Activated naive CD4-positive, alpha-beta T cell treated with anti-CD3 and anti-CD28 coated beads for 36 hours (primary cell): Measurements from ENCODE around the gene SPEM3. TPM values are rescaled to one million over a fixed set of nuclear protein-coding genes. Genes with fewer than 3 reads are reported as not detected.

Experiments
- CTCF ChIA-PET: fragments of 350-600 bp; sonication (Branson Sonifier 250); formaldehyde crosslinking; loops from one replicate; lab custom pipeline; 2021; ENCODE audit warnings: antibody characterized with exemption; lab: Charles Lee
- DNase-seq: peaks from one replicate; pipeline ENCODE4 v3.0.0-alpha.2; 2020
- H3K27ac Mint-ChIP-seq: one replicate; pipeline ENCODE4 v1.8.0; 2021; ENCODE audit warnings: mild to moderate bottlenecking, mixed read lengths
- H3K27me3 Mint-ChIP-seq: one replicate; pipeline ENCODE4 v1.8.0; 2021; ENCODE audit warnings: low read depth, mixed read lengths
- H3K36me3 Mint-ChIP-seq: one replicate; pipeline ENCODE4 v1.8.0; 2021; ENCODE audit warnings: low read depth, mixed read lengths
- H3K4me1 Mint-ChIP-seq: one replicate; pipeline ENCODE4 v1.8.0; 2021; ENCODE audit warnings: low read depth, mixed read lengths
- H3K4me3 Mint-ChIP-seq: one replicate; pipeline ENCODE4 v1.8.0; 2021; ENCODE audit warnings: mild to moderate bottlenecking, moderate library complexity, mixed read lengths
- H3K9me3 Mint-ChIP-seq: one replicate; pipeline ENCODE4 v1.8.0; 2021; ENCODE audit warnings: mixed read lengths
- intact Hi-C: fragments of 100-400 bp; cut with micrococcal nuclease; formaldehyde crosslinking; loops from one replicate; pipeline ENCODE4 v1.15.1; 2023
- total RNA-seq, 2 experiments: library from RNA; stranded (reverse); gene quantifications; one replicate each; pipeline ENCODE4 v1.2.3, GENCODE V29; 2021

The SPEM3 gene
- total RNA-seq, 2 experiments from 2014 or later, result not detected

DNA sequence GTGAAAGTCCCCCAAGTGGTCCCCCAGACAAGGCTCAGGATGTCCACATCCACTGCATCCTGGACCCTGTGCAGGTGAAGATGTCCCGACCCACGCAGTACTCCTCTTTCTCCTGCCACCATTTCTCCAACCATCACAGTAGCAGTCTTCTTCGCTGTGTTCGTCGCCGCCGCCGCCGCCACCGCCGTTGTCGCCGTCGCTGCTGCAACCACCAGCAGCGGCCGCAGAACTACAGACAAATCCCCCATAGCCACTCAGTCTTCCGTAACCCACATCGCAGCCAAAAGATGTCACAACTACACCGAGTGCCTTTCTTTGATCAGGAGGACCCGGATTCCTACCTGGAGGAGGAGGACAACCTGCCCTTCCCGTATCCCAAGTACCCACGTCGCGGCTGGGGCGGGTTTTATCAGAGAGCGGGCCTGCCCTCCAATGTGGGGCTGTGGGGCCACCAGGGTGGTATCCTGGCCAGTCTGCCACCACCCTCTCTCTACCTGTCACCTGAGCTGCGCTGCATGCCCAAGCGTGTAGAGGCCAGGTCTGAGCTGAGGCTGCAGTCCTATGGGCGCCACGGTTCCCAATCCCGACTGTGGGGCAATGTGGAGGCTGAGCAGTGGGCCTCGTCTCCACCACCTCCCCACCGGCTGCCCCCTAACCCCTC lies 2.3 kb upstream of the SPEM3 start:
- Mint-ChIP-seq H3K27me3 (no peaks in the 10 kb centered on the region), H3K4me3 (no peak overlapping the region), H3K9me3 (no peaks in the 10 kb centered on the region), H3K27ac (no peak overlapping the region), H3K4me1 (no peaks in the 10 kb centered on the region), H3K36me3 (no peaks in the 10 kb centered on the region)
- no peak for DNase-seq
- intact Hi-C loops, result no loop called here
- CTCF ChIA-PET, result interaction anchor here (0.6 to 0.8 kb wide), 2 partner anchors 9 to 169 kb away, joined by 3 to 5 read pairs; partner anchors contain the start of gene TMEM102

DNA sequence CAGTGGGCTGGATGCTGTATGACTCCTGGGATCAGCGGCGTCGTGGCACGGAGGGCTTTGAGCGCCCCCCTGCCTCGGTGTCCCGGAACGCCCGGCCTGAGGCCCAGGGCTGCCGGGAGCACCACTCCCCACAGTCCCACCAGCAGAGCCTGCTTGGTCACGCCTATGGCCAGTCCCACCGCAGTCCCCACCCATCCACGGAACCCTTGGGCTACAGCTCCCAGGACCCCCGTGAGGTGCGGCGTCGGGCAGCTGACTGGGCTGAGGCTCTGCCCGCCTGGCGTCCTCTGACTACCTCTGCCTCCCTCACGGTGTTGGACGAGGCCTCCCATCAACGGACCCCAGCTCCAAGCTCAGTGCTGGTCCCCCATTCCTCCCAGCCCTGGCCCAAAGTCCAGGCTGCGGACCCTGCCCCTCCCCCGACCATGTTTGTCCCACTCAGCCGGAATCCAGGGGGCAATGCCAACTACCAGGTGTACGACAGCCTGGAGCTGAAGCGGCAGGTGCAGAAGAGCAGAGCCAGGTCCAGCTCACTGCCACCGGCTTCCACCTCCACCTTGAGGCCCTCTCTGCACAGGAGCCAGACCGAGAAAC lies 1.7 kb upstream of the SPEM3 start:
- no peak overlapping the region for H3K27ac Mint-ChIP-seq
- H3K4me1 Mint-ChIP-seq, result no peaks in the 10 kb centered on the region
- DNase-seq, result no peak
- no peaks in the 10 kb centered on the region for H3K9me3 Mint-ChIP-seq
- CTCF ChIA-PET, result interaction anchor here (0.6 to 0.7 kb wide), 2 partner anchors 37 to 168 kb away, joined by 3 read pairs; no protein-coding TSS in a partner anchor
- no peak overlapping the region for H3K4me3 Mint-ChIP-seq
- intact Hi-C loops, result no loop called here
- H3K36me3 Mint-ChIP-seq, result no peaks in the 10 kb centered on the region
- H3K27me3 Mint-ChIP-seq, result no peaks in the 10 kb centered on the region

DNA sequence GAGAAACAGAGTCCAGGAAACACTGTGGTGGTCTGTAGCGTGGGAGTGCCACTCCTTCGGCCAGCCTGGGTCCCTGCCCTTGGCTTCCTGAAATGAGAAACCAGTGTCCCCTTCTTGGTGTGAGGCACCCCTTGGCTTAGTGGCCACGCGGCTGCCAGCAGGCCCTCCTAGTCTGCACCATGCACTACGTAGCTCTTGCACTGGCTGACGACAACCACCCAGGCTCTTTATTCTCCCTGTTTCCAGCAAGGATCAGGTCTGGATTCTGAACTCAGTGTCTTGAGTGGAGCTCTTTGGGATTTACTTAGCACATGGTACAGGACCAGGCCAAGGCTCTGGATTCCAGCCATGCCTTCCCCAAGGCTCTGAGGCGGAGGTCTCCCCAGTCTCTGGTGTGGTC lies 1.1 kb upstream of the SPEM3 start:
- Mint-ChIP-seq H3K36me3 (no peaks in the 10 kb centered on the region), H3K27me3 (no peaks in the 10 kb centered on the region), H3K9me3 (no peaks in the 10 kb centered on the region), H3K4me1 (no peaks in the 10 kb centered on the region), H3K27ac (no peak overlapping the region), H3K4me3 (no peak overlapping the region)
- intact Hi-C loops, result no loop called here
- CTCF ChIA-PET, result interaction anchor here (0.7 kb wide), 1 partner anchor 37 kb away, joined by 3 read pairs; no protein-coding TSS in a partner anchor
- no peak for DNase-seq

DNA sequence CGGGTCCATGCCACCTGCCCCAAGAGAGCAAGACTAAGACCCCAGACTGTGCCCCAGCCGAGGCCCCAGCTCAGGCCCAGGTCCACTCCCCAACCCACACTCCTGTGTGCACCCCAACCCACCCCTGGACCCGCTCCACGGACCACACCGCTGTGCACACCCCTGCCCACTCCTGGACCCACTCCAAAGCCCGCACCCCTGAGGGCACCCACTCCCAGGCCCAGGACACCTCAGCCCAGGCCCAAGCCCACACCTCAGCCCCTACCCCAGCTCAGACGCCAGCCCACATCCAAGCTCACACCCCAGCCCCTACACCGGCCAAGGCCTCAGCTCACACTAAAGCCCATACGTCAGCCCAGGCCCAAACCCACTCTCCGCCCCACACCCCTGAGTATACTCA lies 1.1 kb downstream of the SPEM3 start:
- CTCF ChIA-PET, result no interaction called here
- intact Hi-C loops, result no loop called here
- DNase-seq, result no peak
- Mint-ChIP-seq H3K4me3 (no peak overlapping the region), H3K27ac (no peak overlapping the region), H3K27me3 (no peaks in the 10 kb centered on the region), H3K9me3 (no peaks in the 10 kb centered on the region), H3K4me1 (no peaks in the 10 kb centered on the region), H3K36me3 (no peaks in the 10 kb centered on the region)

DNA sequence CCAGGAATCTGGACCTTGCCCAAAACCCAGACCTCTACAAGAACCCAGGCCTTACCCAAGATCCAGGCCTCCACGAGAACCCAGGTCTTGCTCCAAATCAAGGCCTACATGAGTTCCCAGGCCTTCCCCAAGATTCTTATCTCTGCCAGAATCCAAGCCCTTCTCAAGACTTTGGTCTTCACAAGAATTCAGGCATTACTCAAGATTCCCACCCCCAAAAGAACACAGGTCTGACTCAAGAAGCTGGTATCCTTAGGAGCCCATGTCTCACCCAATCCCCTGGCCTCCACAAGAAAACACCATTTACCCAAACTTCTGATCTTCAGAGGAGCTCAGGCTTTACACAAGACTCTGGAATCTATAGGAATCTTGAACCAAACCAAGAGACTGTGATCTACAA lies 2.6 kb downstream of the SPEM3 start:
- Mint-ChIP-seq H3K9me3 (no peaks in the 10 kb centered on the region), H3K4me3 (no peak overlapping the region), H3K4me1 (peaks cover 7% of the 10 kb centered on the region), H3K27ac (no peak overlapping the region), H3K27me3 (no peaks in the 10 kb centered on the region), H3K36me3 (no peaks in the 10 kb centered on the region)
- CTCF ChIA-PET, result no interaction called here
- intact Hi-C loops, result no loop called here
- DNase-seq, result no peak

DNA sequence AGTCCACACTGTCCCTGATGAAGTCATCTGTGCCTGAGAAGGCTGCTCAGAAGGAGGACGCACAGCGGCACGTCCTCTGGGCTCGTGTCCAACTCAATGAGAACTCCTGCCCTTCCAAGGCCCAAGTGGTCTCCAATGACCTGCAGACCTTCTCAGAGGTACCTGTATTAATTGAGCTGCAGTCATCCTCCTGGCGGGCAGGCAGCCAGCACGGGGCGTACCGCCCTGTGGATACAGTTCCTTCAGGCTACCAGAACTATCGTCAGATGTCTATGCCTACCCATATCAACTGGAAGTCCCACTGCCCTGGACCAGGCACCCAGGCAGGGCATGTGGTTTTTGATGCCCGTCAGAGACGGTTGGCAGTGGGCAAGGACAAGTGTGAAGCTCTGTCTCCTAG lies 3.6 kb downstream of the SPEM3 start:
- H3K9me3 Mint-ChIP-seq, result no peaks in the 10 kb centered on the region
- intact Hi-C loops, result no loop called here
- H3K4me3 Mint-ChIP-seq, result no peak overlapping the region
- CTCF ChIA-PET, result no interaction called here
- no peaks in the 10 kb centered on the region for H3K27me3 Mint-ChIP-seq
- no peak for DNase-seq
- H3K27ac Mint-ChIP-seq, result no peak overlapping the region
- H3K4me1 Mint-ChIP-seq, result peaks cover 14% of the 10 kb centered on the region
- no peaks in the 10 kb centered on the region for H3K36me3 Mint-ChIP-seq

DNA sequence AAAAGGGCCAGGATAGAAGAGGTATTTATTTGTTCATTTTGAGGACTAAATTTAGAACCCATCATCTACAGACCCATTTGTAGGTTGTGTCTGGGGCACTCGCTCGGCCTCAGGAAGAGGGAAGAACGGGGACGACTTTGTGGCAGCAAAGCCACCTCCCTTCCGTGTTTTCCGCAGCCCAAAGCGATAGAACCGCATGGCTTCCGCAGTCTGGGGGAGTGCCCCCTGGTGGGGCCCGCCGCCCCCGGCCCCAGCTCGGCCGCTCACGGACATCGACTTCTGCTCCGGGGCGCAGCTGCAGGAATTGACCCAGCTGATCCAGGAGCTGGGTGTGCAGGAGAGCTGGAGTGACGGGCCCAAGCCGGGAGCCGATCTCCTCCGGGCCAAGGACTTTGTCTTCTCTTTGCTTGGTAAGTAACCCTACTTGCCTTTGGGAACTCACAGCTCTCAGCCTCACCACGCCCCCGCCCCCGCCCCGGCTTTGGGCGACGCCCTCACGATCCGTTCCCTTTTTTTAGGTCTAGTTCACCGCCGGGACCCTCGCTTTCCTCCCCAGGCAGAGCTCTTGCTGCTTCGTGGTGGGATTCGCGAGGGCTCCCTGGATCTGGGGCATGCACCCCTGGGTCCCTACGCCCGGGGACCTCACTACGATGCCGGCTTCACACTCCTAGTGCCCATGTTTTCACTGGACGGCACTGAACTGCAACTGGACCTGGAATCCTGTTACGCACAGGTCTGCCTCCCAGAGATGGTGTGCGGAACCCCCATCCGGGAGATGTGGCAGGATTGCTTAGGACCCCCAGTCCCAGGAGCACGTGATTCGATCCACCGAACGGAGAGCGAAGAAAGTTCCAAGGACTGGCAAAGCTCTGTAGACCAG lies 7.3 kb downstream of the SPEM3 start:
- Mint-ChIP-seq H3K27ac (peak overlapping the region; percentile 91), H3K9me3 (no peaks in the 10 kb centered on the region), H3K4me3 (peak overlapping the region; percentile 92), H3K4me1 (peaks cover 43% of the 10 kb centered on the region), H3K27me3 (peaks cover 19% of the 10 kb centered on the region), H3K36me3 (no peaks in the 10 kb centered on the region)
- intact Hi-C loops, result loop anchor here (1.0 to 5.0 kb wide), 13 partner anchors 19 to 406 kb away; partner anchors contain the start of genes EIF5A, ELP5, FXR2 and POLR2A
- CTCF ChIA-PET, result interaction anchor here (0.7 to 5.3 kb wide), 20 partner anchors 9 to 251 kb away, joined by 3 to 34 read pairs (median 6); partner anchors contain the start of genes ACAP1, CHRNB1, POLR2A and SENP3
- DNase-seq, result peak; percentile 66

DNA sequence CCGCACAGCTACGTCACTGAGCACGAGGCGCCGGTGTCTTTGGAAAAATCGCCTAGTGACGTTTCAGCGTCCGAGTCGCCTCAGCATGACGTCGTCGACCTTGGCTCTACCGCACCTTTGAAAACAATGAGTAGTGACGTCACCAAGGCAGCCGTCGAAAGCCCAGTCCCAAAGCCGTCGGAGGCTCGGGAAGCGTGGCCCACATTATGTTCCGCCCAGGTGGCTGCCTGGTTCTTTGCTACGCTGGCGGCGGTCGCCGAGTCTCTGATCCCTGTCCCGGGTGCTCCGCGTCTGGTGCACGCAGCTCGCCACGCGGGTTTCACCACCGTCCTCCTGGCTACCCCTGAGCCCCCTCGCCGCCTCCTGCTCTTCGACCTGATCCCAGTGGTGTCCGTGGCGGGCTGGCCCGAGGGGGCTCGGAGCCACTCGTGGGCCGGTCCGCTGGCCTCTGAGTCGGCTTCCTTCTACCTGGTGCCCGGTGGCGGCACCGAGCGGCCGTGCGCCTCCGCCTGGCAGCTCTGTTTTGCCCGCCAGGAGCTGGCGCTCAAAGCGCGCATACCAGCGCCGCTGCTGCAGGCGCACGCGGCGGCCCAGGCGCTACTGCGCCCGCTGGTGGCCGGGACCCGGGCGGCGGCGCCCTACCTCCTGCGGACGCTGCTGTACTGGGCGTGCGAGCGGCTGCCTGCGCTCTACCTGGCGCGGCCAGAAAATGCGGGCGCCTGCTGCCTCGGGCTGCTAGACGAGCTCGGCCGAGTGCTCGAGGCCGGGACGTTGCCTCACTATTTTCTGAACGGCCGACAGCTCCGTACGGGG lies 8.1 kb downstream of the SPEM3 start:
- Mint-ChIP-seq H3K9me3 (no peaks in the 10 kb centered on the region), H3K4me3 (peak overlapping the region; percentile 92), H3K4me1 (peaks cover 43% of the 10 kb centered on the region), H3K36me3 (no peaks in the 10 kb centered on the region), H3K27ac (peak overlapping the region; percentile 91), H3K27me3 (peaks cover 23% of the 10 kb centered on the region)
- CTCF ChIA-PET, result interaction anchor here (0.6 to 5.3 kb wide), 33 partner anchors 8 to 250 kb away, joined by 3 to 34 read pairs (median 4); partner anchors contain the start of genes ACAP1, CHRNB1, POLR2A and SENP3
- peak; percentile 85 for DNase-seq
- intact Hi-C loops, result loop anchor here (1.0 to 5.0 kb wide), 4 partner anchors 9 to 406 kb away; partner anchors contain the start of genes CHRNB1, FXR2 and SENP3

DNA sequence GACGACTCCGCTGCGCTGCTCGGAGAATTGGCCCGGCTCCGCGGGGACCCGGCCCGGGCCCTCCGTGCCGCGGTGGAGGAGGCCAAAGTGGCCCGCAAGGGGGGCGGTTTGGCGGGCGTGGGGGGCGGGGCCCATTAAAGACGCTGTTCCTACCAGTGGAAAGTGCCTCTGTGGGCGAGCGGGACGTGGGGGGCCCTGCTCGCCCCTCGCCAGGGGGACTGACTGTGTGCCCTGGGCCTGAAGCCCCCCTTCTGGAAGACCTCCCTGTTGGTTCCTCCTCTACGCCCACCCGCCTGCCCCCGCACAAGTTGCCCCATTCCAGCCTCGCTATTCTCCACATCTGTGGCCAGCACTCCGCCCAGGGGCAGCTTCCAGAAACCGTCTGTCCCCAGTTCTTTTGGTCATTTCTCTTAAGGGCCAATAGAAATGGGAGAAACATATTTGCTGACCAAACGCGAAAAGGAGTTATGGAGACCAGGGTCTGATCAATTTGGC lies 8.8 kb downstream of the SPEM3 start:
- DNase-seq, result no peak
- CTCF ChIA-PET, result interaction anchor here (0.6 to 5.3 kb wide), 28 partner anchors 8 to 250 kb away, joined by 3 to 34 read pairs (median 4); partner anchors contain the start of genes ACAP1, CHRNB1, POLR2A and SENP3
- Mint-ChIP-seq H3K9me3 (no peaks in the 10 kb centered on the region), H3K27me3 (peaks cover 27% of the 10 kb centered on the region), H3K4me1 (peaks cover 43% of the 10 kb centered on the region), H3K27ac (no peak overlapping the region), H3K36me3 (no peaks in the 10 kb centered on the region), H3K4me3 (peak overlapping the region; percentile 67)
- intact Hi-C loops, result loop anchor here (1.0 to 5.0 kb wide), 4 partner anchors 8 to 405 kb away; partner anchors contain the start of genes CHRNB1, FXR2 and SENP3

DNA sequence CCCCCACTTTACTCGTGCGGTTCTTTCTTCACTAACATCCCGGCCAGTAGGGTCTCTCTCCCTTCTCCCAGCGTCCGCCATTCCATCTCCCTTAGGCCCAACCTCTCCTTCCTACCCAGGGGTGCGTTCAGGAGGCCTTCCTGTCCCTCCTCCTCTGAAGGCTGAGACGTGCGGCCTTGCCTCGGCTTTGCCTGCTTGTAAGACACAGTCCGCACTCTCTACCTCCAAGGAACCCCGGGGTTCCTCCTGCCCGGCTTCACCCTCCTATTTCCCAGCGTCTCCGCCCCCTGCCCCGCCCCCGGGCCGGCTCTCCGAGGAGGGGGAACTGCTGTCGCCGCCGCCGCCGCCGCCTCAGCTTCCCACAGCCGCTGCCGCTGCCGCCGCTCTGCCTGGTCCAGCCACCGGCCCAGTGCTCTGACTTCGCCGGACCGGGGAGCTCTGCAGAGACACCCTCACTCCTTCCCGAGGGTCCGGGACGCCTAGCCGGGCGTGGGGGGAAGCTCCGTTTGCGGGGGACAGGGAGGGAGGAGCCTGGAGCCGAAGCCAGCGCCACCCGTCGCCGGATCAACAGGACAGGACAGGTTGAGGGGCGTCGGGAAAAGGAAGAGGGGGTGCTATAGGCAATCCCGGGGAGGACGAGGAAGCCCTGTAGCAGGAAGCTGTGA lies 9.4 kb downstream of the SPEM3 start:
- intact Hi-C loops, result loop anchor here (1.0 to 5.0 kb wide), 4 partner anchors 7 to 404 kb away; partner anchors contain the start of genes CHRNB1, FXR2 and SENP3
- Mint-ChIP-seq H3K9me3 (no peaks in the 10 kb centered on the region), H3K27me3 (peaks cover 32% of the 10 kb centered on the region), H3K4me3 (peak overlapping the region; percentile 67), H3K36me3 (no peaks in the 10 kb centered on the region), H3K27ac (no peak overlapping the region), H3K4me1 (peaks cover 43% of the 10 kb centered on the region)
- peak; percentile 75 for DNase-seq
- CTCF ChIA-PET, result interaction anchor here (0.9 to 5.3 kb wide), 9 partner anchors 13 to 249 kb away, joined by 3 to 34 read pairs (median 6); partner anchors contain the start of genes POLR2A, TP53 and ZBTB4
